WTC11 (cell line): Measurements from ENCODE around the gene OBSCN. TPM values are rescaled to one million over a fixed set of nuclear protein-coding genes. Genes with fewer than 3 reads are reported as not detected.

ENCODE experiments used
- ATAC-seq: fragments of 200-7000 bp; cut with Tn5 transposase; 2 replicates; pipeline ENCODE4 v1.10.0; 2021; ENCODE audit warnings: mild to moderate bottlenecking, moderate library complexity
- CTCF ChIA-PET: fragments of 300-600 bp; sonication (Branson Sonifier 250); formaldehyde crosslinking; loops from one replicate; lab custom pipeline; 2021; ENCODE audit warnings: antibody characterized with exemption; lab: Charles Lee
- POLR2A ChIA-PET: fragments of 350-600 bp; sonication (Branson Sonifier 250); formaldehyde crosslinking; loops from one replicate; lab custom pipeline; 2021; ENCODE audit warnings: antibody characterized with exemption; lab: Charles Lee
- DNase-seq: peaks from one replicate; pipeline ENCODE4 v3.0.0; 2021; ENCODE audit warnings: low spot score
- H3K27ac Mint-ChIP-seq: 2 replicates; pipeline ENCODE4 v1.8.0; 2021; ENCODE audit warnings: mixed read lengths
- H3K27me3 Mint-ChIP-seq: 2 replicates; pipeline ENCODE4 v1.8.0; 2021; ENCODE audit warnings: low read depth, mild to moderate bottlenecking, moderate library complexity, mixed read lengths
- H3K36me3 Mint-ChIP-seq: 2 replicates; pipeline ENCODE4 v1.8.0; 2021; ENCODE audit warnings: mixed read lengths
- H3K4me1 Mint-ChIP-seq: 2 replicates; pipeline ENCODE4 v1.8.0; 2022; ENCODE audit warnings: mixed read lengths
- H3K4me3 Mint-ChIP-seq: 2 replicates; pipeline ENCODE4 v1.8.0; 2021; ENCODE audit warnings: mild to moderate bottlenecking, moderate library complexity, mixed read lengths
- H3K9me3 Mint-ChIP-seq: 2 replicates; pipeline ENCODE4 v1.8.0; 2021; ENCODE audit warnings: mixed read lengths
- FOXP1 ChIP-seq: sonication (generic); formaldehyde crosslinking; IDR thresholded peaks from 2 replicates; pipeline ENCODE4 v1.8.0; 2022; ENCODE audit warnings: missing genetic modification reagents, mild to moderate bottlenecking, moderate library complexity, borderline replicate concordance
- GABPB1 ChIP-seq: sonication (generic); formaldehyde crosslinking; IDR thresholded peaks from 2 replicates; pipeline ENCODE4 v1.8.1; 2023; ENCODE audit warnings: mild to moderate bottlenecking, missing genetic modification reagents
- HMGA2 ChIP-seq: fragments of 250-450 bp; sonication (Bioruptor Pico); IDR thresholded peaks from 2 replicates; pipeline ENCODE4 v1.4.0; 2021; ENCODE audit warnings: mild to moderate bottlenecking, moderate library complexity
- MLX ChIP-seq: sonication (generic); formaldehyde crosslinking; IDR thresholded peaks from 2 replicates; pipeline ENCODE4 v1.8.1; 2023; ENCODE audit warnings: mild to moderate bottlenecking, missing genetic modification reagents, moderate library complexity
- MXD4 ChIP-seq: fragments of 250-450 bp; sonication (Bioruptor Pico); IDR thresholded peaks from 2 replicates; pipeline ENCODE4 v1.8.0; 2021; ENCODE audit warnings: mild to moderate bottlenecking, moderate library complexity, borderline replicate concordance
- NFATC4 ChIP-seq: fragments of 250-450 bp; sonication (Bioruptor Pico); IDR thresholded peaks from 2 replicates; pipeline ENCODE4 v1.9.0; 2021; ENCODE audit warnings: mild to moderate bottlenecking
- NR2C2 ChIP-seq: sonication (generic); formaldehyde crosslinking; IDR thresholded peaks from 2 replicates; pipeline ENCODE4 v1.8.0; 2022; ENCODE audit warnings: mild to moderate bottlenecking, missing genetic modification reagents
- STAT6 ChIP-seq: sonication (generic); formaldehyde crosslinking; conservative IDR thresholded peaks from 2 replicates; pipeline ENCODE4 v1.8.1; 2023; ENCODE audit warnings: mild to moderate bottlenecking, low read depth, missing genetic modification reagents, moderate library complexity
- TEAD4 ChIP-seq: sonication (generic); formaldehyde crosslinking; IDR thresholded peaks from 2 replicates; pipeline ENCODE4 v1.8.0; 2022; ENCODE audit warnings: mild to moderate bottlenecking, missing genetic modification reagents
- ZBTB43 ChIP-seq: sonication (generic); formaldehyde crosslinking; IDR thresholded peaks from 2 replicates; pipeline ENCODE4 v1.8.1; 2023; ENCODE audit warnings: mild to moderate bottlenecking, missing genetic modification reagents
- ZMAT4 ChIP-seq: fragments of 250-450 bp; sonication (Bioruptor Pico); IDR thresholded peaks from 2 replicates; pipeline ENCODE4 v1.9.0; 2021; ENCODE audit warnings: mild to moderate bottlenecking
- ZNF138 ChIP-seq: sonication (generic); formaldehyde crosslinking; conservative IDR thresholded peaks from 2 replicates; pipeline ENCODE4 v1.8.1; 2022; ENCODE audit warnings: mild to moderate bottlenecking, moderate library complexity, missing genetic modification reagents
- ZNF232 ChIP-seq: sonication (generic); formaldehyde crosslinking; IDR thresholded peaks from 2 replicates; pipeline ENCODE4 v1.8.0; 2022; ENCODE audit warnings: mild to moderate bottlenecking, missing genetic modification reagents
- ZNF263 ChIP-seq: sonication (generic); formaldehyde crosslinking; IDR thresholded peaks from 2 replicates; pipeline ENCODE4 v1.8.1; 2022; ENCODE audit warnings: low read depth, mild to moderate bottlenecking, moderate library complexity, missing genetic modification reagents
- ZNF425 ChIP-seq: fragments of 250-450 bp; sonication (Bioruptor Pico); conservative IDR thresholded peaks from 2 replicates; pipeline ENCODE4 v1.9.0; 2021; ENCODE audit warnings: mild to moderate bottlenecking
- total RNA-seq: library from RNA; stranded (reverse); gene quantifications from 3 replicates; pipeline ENCODE4 v1.2.3, GENCODE V29; 2021
- TF ChIP-seq, protein P1 (sequence below): fragments of 250-450 bp; sonication (Bioruptor Pico); IDR thresholded peaks from 2 replicates; pipeline ENCODE4 v1.9.0; 2021; ENCODE audit warnings: moderate library complexity, mild to moderate bottlenecking, inconsistent platforms, borderline replicate concordance
- TF ChIP-seq, protein P2 (sequence below): sonication (generic); formaldehyde crosslinking; IDR thresholded peaks from 2 replicates; pipeline ENCODE4 v1.8.1; 2022; ENCODE audit warnings: low read depth, mild to moderate bottlenecking, moderate library complexity, missing genetic modification reagents, borderline replicate concordance

OBSCN gene
- total RNA-seq, 1 experiment from 2014 or later: 38.8 TPM

DNA sequence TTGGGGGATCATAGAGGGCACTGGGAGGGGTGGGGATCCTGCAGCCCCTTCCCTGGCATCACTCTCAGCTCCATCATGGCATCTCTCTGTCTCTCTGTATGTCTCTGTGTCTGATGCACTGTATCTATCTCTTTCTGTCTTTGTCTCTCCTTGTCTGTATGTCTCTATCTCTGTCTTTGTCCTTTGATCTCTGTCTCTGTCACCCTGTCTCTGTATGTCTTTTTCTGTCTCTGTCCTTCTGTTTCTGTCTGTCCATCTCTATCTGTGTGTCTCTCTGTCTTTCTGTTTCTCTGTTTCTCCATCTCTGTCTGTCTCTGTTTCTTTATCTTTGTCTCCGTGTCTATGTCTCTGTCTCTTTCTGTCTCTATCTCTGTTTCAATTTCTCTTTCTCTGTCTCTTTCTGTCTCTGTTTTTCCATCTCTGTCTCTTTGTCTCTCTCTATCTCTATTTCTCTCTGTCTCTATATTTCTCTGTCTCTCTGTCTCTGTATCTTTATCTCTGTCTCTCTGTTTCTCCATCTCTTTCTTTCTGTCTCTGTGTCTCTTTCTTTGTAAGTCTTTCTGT lies 142.4 kb downstream of the OBSCN start:
- no peak overlapping the region for H3K4me3 Mint-ChIP-seq
- H3K36me3 Mint-ChIP-seq: no peaks in the 10 kb centered on the region
- POLR2A ChIA-PET: no interaction called here
- no peaks in the 10 kb centered on the region for H3K27me3 Mint-ChIP-seq
- no peak for TF ChIP-seq MLX (CRISPR knock-in tag)
- no peak for TF ChIP-seq NR2C2 (CRISPR knock-in tag)
- no peak for TF ChIP-seq MXD4
- no peak for TF ChIP-seq ZBTB43 (CRISPR knock-in tag)
- no peak for TF ChIP-seq ZNF263
- TF ChIP-seq, protein P1, sequence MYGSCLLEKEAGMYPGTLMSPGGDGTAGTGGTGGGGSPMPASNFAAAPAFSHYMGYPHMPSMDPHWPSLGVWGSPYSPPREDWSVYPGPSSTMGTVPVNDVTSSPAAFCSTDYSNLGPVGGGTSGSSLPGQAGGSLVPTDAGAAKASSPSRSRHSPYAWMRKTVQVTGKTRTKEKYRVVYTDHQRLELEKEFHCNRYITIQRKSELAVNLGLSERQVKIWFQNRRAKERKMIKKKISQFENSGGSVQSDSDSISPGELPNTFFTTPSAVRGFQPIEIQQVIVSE (CRISPR knock-in tag): no peak
- no peak for TF ChIP-seq ZNF425 (CRISPR knock-in tag)
- TF ChIP-seq, protein P2, sequence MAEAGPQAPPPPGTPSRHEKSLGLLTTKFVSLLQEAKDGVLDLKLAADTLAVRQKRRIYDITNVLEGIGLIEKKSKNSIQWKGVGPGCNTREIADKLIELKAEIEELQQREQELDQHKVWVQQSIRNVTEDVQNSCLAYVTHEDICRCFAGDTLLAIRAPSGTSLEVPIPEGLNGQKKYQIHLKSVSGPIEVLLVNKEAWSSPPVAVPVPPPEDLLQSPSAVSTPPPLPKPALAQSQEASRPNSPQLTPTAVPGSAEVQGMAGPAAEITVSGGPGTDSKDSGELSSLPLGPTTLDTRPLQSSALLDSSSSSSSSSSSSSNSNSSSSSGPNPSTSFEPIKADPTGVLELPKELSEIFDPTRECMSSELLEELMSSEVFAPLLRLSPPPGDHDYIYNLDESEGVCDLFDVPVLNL (CRISPR knock-in tag): no peak
- no peak for TF ChIP-seq STAT6
- TF ChIP-seq TEAD4 (CRISPR knock-in tag): no peak
- TF ChIP-seq NFATC4 (CRISPR knock-in tag): no peak
- no peak for TF ChIP-seq ZNF232 (CRISPR knock-in tag)
- no peak for TF ChIP-seq GABPB1 (CRISPR knock-in tag)
- TF ChIP-seq ZNF138 (CRISPR knock-in tag): no peak
- no peak for TF ChIP-seq HMGA2 (CRISPR knock-in tag)
- no peak for TF ChIP-seq FOXP1 (CRISPR knock-in tag)
- TF ChIP-seq ZMAT4 (CRISPR knock-in tag): no peak
- TF ChIP-seq, all 79 proteins: peak for 0
- no peak for DNase-seq
- Mint-ChIP-seq H3K4me1 (no peaks in the 10 kb centered on the region), H3K27ac (no peak overlapping the region), H3K9me3 (no peaks in the 10 kb centered on the region)
- CTCF ChIA-PET: no interaction called here
- ATAC-seq: no peak
